Adrenal gland (tissue), 12 donors: Measurements from ENCODE around the gene SCFD2. TPM values are rescaled to one million over a fixed set of nuclear protein-coding genes. Genes with fewer than 3 reads are reported as not detected.

Source experiments
- DNase-seq, 7 donors: peaks; one replicate each; pipeline ENCODE4 v3.0.0-alpha.2; 2019 to 2020
- H3K27ac ChIP-seq, 5 donors: fragments of 200-600 bp; sonication (generic) in 4 of 5; 1 replicate in 3 of 5; 2 replicates in 2 of 5; pipeline versions ENCODE4 v1.5.1 to v1.8.0; 2016 to 2020; ENCODE audit warnings: mild to moderate bottlenecking in 1 of 5
- H3K27me3 ChIP-seq: fragments of 200-600 bp; 2 replicates; pipeline ENCODE4 v1.8.0; 2021
- H3K36me3 ChIP-seq, 2 donors: fragments of 200-600 bp; replicated peaks in 1 of 2; 1 replicate in 1 of 2; 2 replicates in 1 of 2; pipeline versions ENCODE4 v1.5.1 to v1.8.0; 2018 to 2022
- H3K4me1 ChIP-seq, 2 donors: fragments of 200-600 bp; replicated peaks in 1 of 2; 1 replicate in 1 of 2; 2 replicates in 1 of 2; pipeline versions ENCODE4 v1.5.1 to v1.8.0; 2018 to 2021
- H3K4me3 ChIP-seq, 4 donors: fragments of 200-600 bp; sonication (generic) in 3 of 4; one replicate each; pipeline ENCODE4 v1.5.1; 2016 to 2018
- H3K9me3 ChIP-seq, 3 donors: fragments of 200-600 bp; sonication (generic) in 1 of 3; replicated peaks in 1 of 3; 1 replicate in 2 of 3; 2 replicates in 1 of 3; pipeline versions ENCODE4 v1.5.1 to v1.8.0; 2016 to 2021
- POLR2A ChIP-seq, 2 donors: fragments of 450-650 bp; IDR thresholded peaks; one replicate each; pipeline ENCODE4 v1.6.1; 2017; ENCODE audit warnings: antibody characterized with exemption in 2 of 2, mild to moderate bottlenecking in 2 of 2, moderate library complexity in 1 of 2
- WGBS, 4 donors: extraction: QIAGEN DNeasy Blood & Tissue Kit in 2 of 4; methylation state at CpG; one replicate each; pipeline versions ENCODE4 v1.1.5 to v1.1.7; 2013 to 2017; 5-methylcytosine and 5-hydroxymethylcytosine counted together
- intact Hi-C, 2 donors: fragments of 100-400 bp; cut with DNase I; formaldehyde crosslinking; loops; one replicate each; pipeline versions ENCODE4 v1.14.1 to v1.15.0; 2022 to 2023
- polyA plus RNA-seq, 3 donors: library from polyadenylated mRNA; stranded (reverse); fragments of 200-250 nt in 2 of 3; fragments of 350-450 nt in 1 of 3; fragmentation: Illumina TruSeq in 1 of 3; extraction: RNeasy Lipid Tissue Mini Kit (QIAGEN cat#74804) in 1 of 3; gene quantifications; one replicate each; pipeline ENCODE4 v1.2.3, GENCODE V29; 2013 to 2014
- total RNA-seq, 9 donors: library from RNA; depleted of rRNA in 4 of 9; stranded (reverse); fragments of >200 nt in 4 of 9; fragments of 120-200 nt in 1 of 9; fragmentation: NEBNext Ultra II Directional in 1 of 9; extraction: Animal tissue kit (Norgen Biotek cat#: 25700) in 1 of 9; gene quantifications; one replicate each; pipeline versions ENCODE4 v1.1.0 to v1.2.4, GENCODE V29; 2013 to 2023
- TF ChIP-seq, protein P1 (sequence below), 6 experiments: fragments of 450-650 bp in 4 of 6; fragments of 200-600 bp in 2 of 6; sonication (generic) in 1 of 6; IDR thresholded peaks; 1 replicate in 5 of 6; 2 replicates in 1 of 6; pipeline versions ENCODE4 v1.5.1 to v1.8.0; 2016 to 2021; ENCODE audit warnings: antibody characterized with exemption in 6 of 6, mild to moderate bottlenecking in 2 of 6, moderate library complexity in 1 of 6
- donor health status: healthy with polysubstance abuse.
- donor health status: Bipolar disorder and iron deficiency.
- donor health status: DM: yes; HTN: yes; CAD: no.
- donor health status: DM: no; HTN: no; CAD: no.
- donor health status: DM: no; HTN: no; CAD: no.
- donor health status: DM: yes; HTN: yes; CAD: no.

SCFD2 gene
- total and polyA plus RNA-seq, 12 donors = 5.2 to 34.9 (median 23.4) TPM

DNA sequence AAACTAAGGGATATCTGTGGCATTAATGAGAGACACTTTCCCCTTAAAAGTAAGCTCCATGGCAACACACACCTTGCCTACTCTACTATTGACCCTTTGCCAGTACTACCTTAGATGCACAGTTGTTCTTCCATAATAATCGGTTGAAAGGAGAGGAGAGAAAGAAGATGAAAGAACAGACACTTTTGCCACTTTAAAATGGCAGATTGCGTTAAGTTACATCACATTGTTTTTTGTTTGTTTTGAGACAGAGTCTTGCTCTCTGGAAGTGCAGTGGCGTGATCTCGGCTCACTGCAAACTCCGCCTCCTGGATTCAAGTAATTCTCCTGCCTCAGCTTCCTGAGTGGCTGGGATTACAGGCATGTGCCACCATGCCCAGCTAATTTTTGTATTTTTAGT lies 239.8 kb downstream of the SCFD2 start:
- DNase-seq = no peak
- Histone ChIP-seq H3K4me1 (peaks cover 11 to 24% of the 10 kb centered on the region in 2 donors), H3K27me3 (no peaks in the 10 kb centered on the region), H3K4me3 (no peak overlapping the region), H3K9me3 (no peaks in the 10 kb centered on the region), H3K36me3 (no peaks in the 10 kb centered on the region), H3K27ac (no peak overlapping the region)
- 94 to 96% (median 95%) methylated on average over 5 of the region's 5 CpGs for WGBS, 4 donors
- intact Hi-C loops = no loop called here
- TF ChIP-seq POLR2A (IDR thresholded peaks at IDR 0.05) = no peak
- TF ChIP-seq, protein P1, sequence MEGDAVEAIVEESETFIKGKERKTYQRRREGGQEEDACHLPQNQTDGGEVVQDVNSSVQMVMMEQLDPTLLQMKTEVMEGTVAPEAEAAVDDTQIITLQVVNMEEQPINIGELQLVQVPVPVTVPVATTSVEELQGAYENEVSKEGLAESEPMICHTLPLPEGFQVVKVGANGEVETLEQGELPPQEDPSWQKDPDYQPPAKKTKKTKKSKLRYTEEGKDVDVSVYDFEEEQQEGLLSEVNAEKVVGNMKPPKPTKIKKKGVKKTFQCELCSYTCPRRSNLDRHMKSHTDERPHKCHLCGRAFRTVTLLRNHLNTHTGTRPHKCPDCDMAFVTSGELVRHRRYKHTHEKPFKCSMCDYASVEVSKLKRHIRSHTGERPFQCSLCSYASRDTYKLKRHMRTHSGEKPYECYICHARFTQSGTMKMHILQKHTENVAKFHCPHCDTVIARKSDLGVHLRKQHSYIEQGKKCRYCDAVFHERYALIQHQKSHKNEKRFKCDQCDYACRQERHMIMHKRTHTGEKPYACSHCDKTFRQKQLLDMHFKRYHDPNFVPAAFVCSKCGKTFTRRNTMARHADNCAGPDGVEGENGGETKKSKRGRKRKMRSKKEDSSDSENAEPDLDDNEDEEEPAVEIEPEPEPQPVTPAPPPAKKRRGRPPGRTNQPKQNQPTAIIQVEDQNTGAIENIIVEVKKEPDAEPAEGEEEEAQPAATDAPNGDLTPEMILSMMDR (IDR thresholded peaks at IDR 0.05) = no peak

DNA sequence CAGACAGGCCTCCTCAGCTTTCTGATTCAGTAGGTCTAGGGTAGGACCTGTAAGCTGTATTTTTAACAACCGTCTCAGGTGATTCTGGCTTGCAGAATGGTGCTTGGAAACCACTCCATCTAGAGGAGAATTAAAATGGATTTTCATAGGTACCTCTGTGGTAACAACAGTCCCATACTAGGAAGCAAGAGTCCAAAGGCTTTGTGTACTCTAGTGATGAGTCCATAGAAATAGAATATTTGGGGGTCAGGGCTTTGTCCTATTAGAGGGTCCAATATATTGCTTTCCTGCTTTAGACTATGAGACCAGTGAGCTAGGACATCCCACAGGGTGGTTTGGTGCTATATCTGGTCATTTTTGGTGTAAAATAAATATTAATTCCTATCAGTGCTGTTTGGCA lies 242.0 kb downstream of the SCFD2 start:
- Histone ChIP-seq H3K4me1 (peaks cover 2 to 24% of the 10 kb centered on the region in 2 donors), H3K36me3 (no peaks in the 10 kb centered on the region), H3K4me3 (no peak overlapping the region), H3K27me3 (no peaks in the 10 kb centered on the region), H3K9me3 (no peaks in the 10 kb centered on the region), H3K27ac (no peak overlapping the region)
- no peak for DNase-seq
- TF ChIP-seq, protein P1 (IDR thresholded peaks at IDR 0.05) = no peak
- TF ChIP-seq POLR2A (IDR thresholded peaks at IDR 0.05) = no peak
- WGBS, 4 donors = 89 to 95% (median 92%) methylated on average over 1 of the region's 1 CpG
- intact Hi-C loops = no loop called here

DNA sequence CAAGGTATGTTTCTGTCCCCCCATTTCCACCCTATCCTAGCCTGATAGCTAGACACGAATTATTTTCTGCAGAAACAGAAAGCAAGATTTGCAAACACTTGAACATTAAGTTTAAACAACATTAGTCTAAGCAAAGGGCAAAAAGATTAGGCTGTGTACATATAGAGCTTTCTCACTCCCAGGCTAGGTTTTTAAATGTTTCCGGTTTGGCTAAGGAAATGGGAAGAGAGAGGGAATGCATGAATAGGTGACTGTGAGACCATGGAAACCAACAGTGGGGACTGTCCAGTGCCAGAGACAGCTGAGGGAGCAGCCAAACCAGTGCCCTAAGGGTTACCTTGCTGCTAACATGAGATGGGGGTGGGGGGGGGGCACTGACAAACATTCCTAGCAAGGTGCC lies 242.7 kb downstream of the SCFD2 start:
- TF ChIP-seq POLR2A (IDR thresholded peaks at IDR 0.05) = no peak
- TF ChIP-seq, protein P1 (IDR thresholded peaks at IDR 0.05) = no peak
- Histone ChIP-seq H3K36me3 (no peaks in the 10 kb centered on the region), H3K27me3 (no peaks in the 10 kb centered on the region), H3K9me3 (no peaks in the 10 kb centered on the region), H3K4me3 (no peak overlapping the region), H3K27ac (no peak overlapping the region), H3K4me1 (peaks cover 0 to 17% of the 10 kb centered on the region in 2 donors)
- intact Hi-C loops = no loop called here
- DNase-seq = no peak
- 84 to 93% (median 88%) methylated on average over 2 of the region's 2 CpGs for WGBS, 4 donors

DNA sequence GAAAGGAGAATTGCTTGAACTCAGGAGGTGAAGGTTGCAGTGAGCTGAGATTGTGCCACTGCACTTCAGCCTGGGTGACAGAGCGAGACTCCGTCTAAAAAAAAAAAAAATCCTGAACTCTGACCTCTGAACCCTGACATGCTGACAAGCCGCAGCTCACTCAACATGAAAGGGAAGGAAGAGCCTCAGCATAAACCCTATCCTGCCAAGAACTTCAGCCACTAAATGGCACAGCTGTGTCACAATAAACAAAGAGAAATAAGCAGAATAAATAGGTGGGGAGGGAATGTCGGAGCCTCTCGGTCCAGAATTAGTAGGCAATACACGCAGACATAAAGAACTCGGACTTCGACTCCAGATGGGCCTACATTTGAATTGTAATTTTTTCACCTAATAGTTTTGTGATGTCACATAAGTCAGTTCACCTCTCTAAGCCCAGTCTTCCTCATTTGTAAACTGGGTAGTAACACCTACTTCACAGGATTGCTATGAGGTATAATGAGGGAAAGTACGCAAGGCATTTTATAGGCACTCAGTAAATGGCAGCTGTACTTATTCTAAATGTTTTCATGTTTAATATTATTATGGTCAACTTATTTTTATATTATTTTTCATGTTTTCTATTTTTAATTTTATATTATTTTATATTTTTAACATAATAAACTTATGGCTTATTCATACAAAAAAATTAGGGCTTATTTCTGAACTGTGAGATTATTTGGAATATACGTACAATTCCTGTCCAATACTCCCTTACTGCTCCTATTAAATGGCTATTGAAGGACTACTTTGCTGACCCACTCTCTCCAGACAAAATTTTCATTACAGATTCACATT lies 243.4 kb downstream of the SCFD2 start:
- no peak overlapping the region for H3K4me3 ChIP-seq
- intact Hi-C loops = no loop called here
- H3K9me3 ChIP-seq = no peaks in the 10 kb centered on the region
- TF ChIP-seq POLR2A (IDR thresholded peaks at IDR 0.05) = no peak
- TF ChIP-seq, protein P1 (IDR thresholded peaks at IDR 0.05) = no peak
- DNase-seq = no peak
- WGBS, 4 donors = 71 to 90% (median 82%) methylated on average over 10 of the region's 10 CpGs
- H3K27ac ChIP-seq = no peak overlapping the region
- H3K27me3 ChIP-seq = no peaks in the 10 kb centered on the region
- peaks cover 0 to 16% of the 10 kb centered on the region in 2 donors for H3K4me1 ChIP-seq
- H3K36me3 ChIP-seq = no peaks in the 10 kb centered on the region
